Liver (tissue), 9 donors: Measurements from ENCODE around the gene BGLAP. TPM values are rescaled to one million over a fixed set of nuclear protein-coding genes. Genes with fewer than 3 reads are reported as not detected.

Experiments
- DNase-seq: peaks from one replicate; pipeline ENCODE4 v3.0.0-alpha.2; 2017; ENCODE audit warnings: low spot score
- H3K27ac ChIP-seq, 2 donors: one replicate each; pipeline ENCODE4 v1.7.0; 2013; ENCODE audit warnings: inconsistent platforms in 2 of 2, low read length in 2 of 2, control low read depth in 1 of 2, low read depth in 1 of 2, mild to moderate bottlenecking in 1 of 2
- H3K27me3 ChIP-seq, 4 donors: one replicate each; pipeline versions ENCODE4 v1.6.1 to v1.7.0; 2013; ENCODE audit warnings: low read length in 3 of 4, inconsistent platforms in 1 of 4, mild to moderate bottlenecking in 1 of 4, moderate library complexity in 1 of 4; ENCODE audit not compliant: control insufficient read depth in 4 of 4, insufficient read depth in 4 of 4
- H3K36me3 ChIP-seq, 4 donors: one replicate each; pipeline versions ENCODE4 v1.6.1 to v1.7.0; 2013; ENCODE audit warnings: low read length in 3 of 4, mild to moderate bottlenecking in 3 of 4, low read depth in 1 of 4, moderate library complexity in 1 of 4; ENCODE audit not compliant: control insufficient read depth in 4 of 4, insufficient read depth in 3 of 4
- H3K4me1 ChIP-seq, 4 donors: one replicate each; pipeline versions ENCODE4 v1.6.1 to v1.7.0; 2013; ENCODE audit warnings: low read length in 3 of 4, mild to moderate bottlenecking in 3 of 4, moderate library complexity in 1 of 4; ENCODE audit not compliant: control insufficient read depth in 4 of 4, insufficient read depth in 4 of 4
- H3K4me3 ChIP-seq, 3 donors: one replicate each; pipeline versions ENCODE4 v1.6.1 to v1.7.0; 2013; ENCODE audit warnings: low read length in 3 of 3, control low read depth in 1 of 3, low read depth in 1 of 3, mild to moderate bottlenecking in 1 of 3
- H3K9ac ChIP-seq, 2 donors: one replicate each; pipeline ENCODE4 v1.7.0; 2013; ENCODE audit warnings: low read length in 2 of 2, mild to moderate bottlenecking in 2 of 2, moderate library complexity in 2 of 2, control low read depth in 1 of 2, low read depth in 1 of 2
- H3K9me3 ChIP-seq, 4 donors: one replicate each; pipeline versions ENCODE4 v1.6.1 to v1.7.0; 2013; ENCODE audit warnings: low read length in 3 of 4; ENCODE audit not compliant: control insufficient read depth in 4 of 4
- ATF3 ChIP-seq: IDR thresholded peaks from 2 replicates; pipeline ENCODE4 v1.6.1; 2016; ENCODE audit warnings: antibody characterized with exemption
- CTCF ChIP-seq: fragments of 150-350 bp; IDR thresholded peaks from 2 replicates; pipeline ENCODE4 v1.5.1; 2017; ENCODE audit warnings: improper control_type of control experiment, low read depth, low read length; ENCODE audit not compliant: missing input control
- EGR1 ChIP-seq, 2 donors: IDR thresholded peaks; 2 replicates each; pipeline ENCODE4 v1.6.1; 2016 to 2018; ENCODE audit warnings: antibody characterized with exemption in 2 of 2, low read depth in 2 of 2
- FOXA1 ChIP-seq: IDR thresholded peaks from 2 replicates; pipeline ENCODE4 v1.6.1; 2016; ENCODE audit warnings: antibody characterized with exemption
- FOXA2 ChIP-seq: IDR thresholded peaks from 2 replicates; pipeline ENCODE4 v1.6.1; 2016; ENCODE audit warnings: antibody characterized with exemption
- GABPA ChIP-seq, 2 donors: IDR thresholded peaks in 1 of 2; conservative IDR thresholded peaks in 1 of 2; 2 replicates each; pipeline ENCODE4 v1.6.1; 2016; ENCODE audit warnings: antibody characterized with exemption in 2 of 2, mild to moderate bottlenecking in 1 of 2, moderate library complexity in 1 of 2
- HNF4A ChIP-seq, 2 donors: conservative IDR thresholded peaks; 2 replicates each; pipeline ENCODE4 v1.6.1; 2016; ENCODE audit warnings: antibody characterized with exemption in 2 of 2, mild to moderate bottlenecking in 2 of 2
- HNF4G ChIP-seq: IDR thresholded peaks from 2 replicates; pipeline ENCODE4 v1.6.1; 2016; ENCODE audit warnings: antibody characterized with exemption
- JUND ChIP-seq, 2 donors: IDR thresholded peaks; 2 replicates each; pipeline ENCODE4 v1.6.1; 2016; ENCODE audit warnings: antibody characterized with exemption in 2 of 2
- MAX ChIP-seq: IDR thresholded peaks from 2 replicates; pipeline ENCODE4 v1.6.1; 2016; ENCODE audit warnings: antibody characterized with exemption
- NR2F2 ChIP-seq: IDR thresholded peaks from 2 replicates; pipeline ENCODE4 v1.6.1; 2016; ENCODE audit warnings: antibody characterized with exemption
- RAD21 ChIP-seq, 2 donors: IDR thresholded peaks; 2 replicates each; pipeline ENCODE4 v1.6.1; 2016; ENCODE audit warnings: antibody characterized with exemption in 2 of 2, mild to moderate bottlenecking in 2 of 2
- REST ChIP-seq: IDR thresholded peaks from 2 replicates; pipeline ENCODE4 v1.6.1; 2016; ENCODE audit warnings: antibody characterized with exemption, mild to moderate bottlenecking
- RXRA ChIP-seq, 2 donors: IDR thresholded peaks; 2 replicates each; pipeline ENCODE4 v1.6.1; 2017 to 2018; ENCODE audit warnings: antibody characterized with exemption in 2 of 2, mild to moderate bottlenecking in 1 of 2
- SP1 ChIP-seq: IDR thresholded peaks from 2 replicates; pipeline ENCODE4 v1.6.1; 2018; ENCODE audit warnings: antibody characterized with exemption, mild to moderate bottlenecking
- TAF1 ChIP-seq: conservative IDR thresholded peaks from 2 replicates; pipeline ENCODE4 v1.6.1; 2016; ENCODE audit warnings: antibody characterized with exemption, mild to moderate bottlenecking
- YY1 ChIP-seq: IDR thresholded peaks from 2 replicates; pipeline ENCODE4 v1.6.1; 2016; ENCODE audit warnings: antibody characterized with exemption, mild to moderate bottlenecking
- ZBTB33 ChIP-seq: IDR thresholded peaks from 2 replicates; pipeline ENCODE4 v1.6.1; 2016; ENCODE audit warnings: antibody characterized with exemption
- WGBS: extraction: QIAGEN DNeasy Blood & Tissue Kit; methylation state at CpG from one replicate; pipeline ENCODE4 v1.1.7; 2013; 5-methylcytosine and 5-hydroxymethylcytosine counted together
- polyA plus RNA-seq, 2 donors: library from polyadenylated mRNA; stranded (reverse) in 1 of 2; unstranded in 1 of 2; fragments of 200-250 nt in 1 of 2; fragments of >200 nt in 1 of 2; fragmentation: Nextera tagmentation in 1 of 2; extraction: Ambion mirVana in 1 of 2; gene quantifications; one replicate each; pipeline versions ENCODE4 v1.2.1 to v1.2.3, GENCODE V29; 2013 to 2015
- total RNA-seq, 2 donors: library from RNA; depleted of rRNA; stranded (reverse); fragments of >200 nt; gene quantifications; one replicate each; pipeline ENCODE4 v1.2.3, GENCODE V29; 2014
- donor health status: healthy.
- donor health status: healthy.
- donor health status: healthy.
- donor health status: healthy.
- donor health status: healthy.

Gene BGLAP
- total and polyA plus RNA-seq, 4 donors, result 0.06 to 0.75 (median 0.28) TPM; not detected in 1

- peaks cover 0 to 27% (median 16%) of the 10 kb centered on the region in 4 donors for H3K36me3 ChIP-seq
- H3K27ac ChIP-seq, result no peak overlapping the region
- no peaks in the 10 kb centered on the region for H3K9me3 ChIP-seq
- no peak for DNase-seq
- no peak overlapping the region for H3K9ac ChIP-seq
- H3K4me3 ChIP-seq, result no peak overlapping the region
- TF ChIP-seq GABPA (IDR thresholded peaks at IDR 0.05 in 1 of 2, conservative IDR thresholded peaks at IDR 0.05 in 1 of 2) (no peak), ZBTB33 (no peak), NR2F2 (no peak), FOXA1 (no peak), TAF1 (no peak)
- H3K27me3 ChIP-seq, result no peaks in the 10 kb centered on the region
- WGBS, result 88% methylated on average over 10 of the region's 10 CpGs
- H3K4me1 ChIP-seq, result peaks cover 4 to 17% (median 9%) of the 10 kb centered on the region in 4 donors
Observed at GRCh38 chr1:156242738-156243137, 754 bp downstream of the BGLAP start.

GRCh38 chr1:156244126-156244525 is 2.1 kb downstream of the BGLAP start:
- Histone ChIP-seq H3K4me1 (peaks cover 4 to 17% (median 9%) of the 10 kb centered on the region in 4 donors), H3K27ac (no peak overlapping the region), H3K9ac (no peak overlapping the region), H3K27me3 (no peaks in the 10 kb centered on the region), H3K9me3 (no peaks in the 10 kb centered on the region), H3K4me3 (no peak overlapping the region), H3K36me3 (peaks cover 0 to 17% (median 8%) of the 10 kb centered on the region in 4 donors)
- no peak for DNase-seq
- WGBS, result 82% methylated on average over 2 of the region's 2 CpGs
- TF ChIP-seq REST (no peak), HNF4A (conservative IDR thresholded peaks at IDR 0.05) (no peak), ZBTB33 (no peak), SP1 (no peak), FOXA2 (no peak), TAF1 (no peak), RAD21 (IDR thresholded peaks at IDR 0.05) (no peak), RXRA (IDR thresholded peaks at IDR 0.05) (no peak), HNF4G (no peak), ATF3 (no peak), FOXA1 (no peak), NR2F2 (no peak), CTCF (no peak), EGR1 (IDR thresholded peaks at IDR 0.05; ENCODE audit: low read depth in 2 of 2) (no peak), JUND (IDR thresholded peaks at IDR 0.05) (no peak), GABPA (IDR thresholded peaks at IDR 0.05 in 1 of 2, conservative IDR thresholded peaks at IDR 0.05 in 1 of 2) (no peak), MAX (no peak), YY1 (no peak)
